ENCODE data around the gene SEMA5B.

DNA sequence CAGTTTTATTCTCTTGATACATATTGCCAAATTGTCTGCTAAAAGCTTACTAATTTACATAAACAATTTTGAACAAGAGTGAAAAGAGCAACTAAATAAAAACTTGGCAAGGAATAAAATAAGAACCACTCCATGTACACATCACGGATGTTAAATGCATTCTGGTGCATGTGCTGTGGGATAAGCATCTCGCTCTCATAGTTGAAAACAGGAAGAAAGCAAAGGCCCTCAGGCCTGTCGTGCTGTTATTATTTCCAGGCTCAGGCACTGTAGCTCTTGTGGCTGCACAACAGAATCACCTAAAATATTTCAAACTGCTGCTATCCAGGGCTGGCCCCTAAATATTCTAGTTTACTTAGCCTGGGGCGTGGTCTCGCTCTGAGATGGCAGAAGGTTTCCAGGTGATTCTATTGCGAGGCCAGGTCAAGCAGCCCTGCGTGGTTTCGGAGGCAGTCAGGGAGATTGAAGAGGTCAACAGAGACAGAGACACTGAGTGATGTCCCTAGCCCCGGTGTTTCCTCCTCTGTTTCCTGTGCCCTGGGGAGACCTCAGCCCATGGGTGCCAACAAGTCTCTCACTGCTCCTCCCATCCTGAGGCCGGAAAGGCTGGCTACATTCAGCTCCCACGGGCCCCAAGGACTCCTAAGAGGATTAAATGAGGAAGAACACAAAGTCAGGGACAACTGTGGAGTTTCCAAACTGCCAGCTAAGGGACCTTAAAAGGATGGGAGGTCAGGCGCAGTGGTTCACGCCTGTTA lies 21.1 kb upstream of the SEMA5B start:
- TF ChIP-seq POLR2A (IDR thresholded peaks at IDR 0.05; ENCODE audit: low read depth, low read length) (no peak), TAF1 (IDR thresholded peaks at IDR 0.05; ENCODE audit: low read depth, low read length) (no peak)
